ENCODE results near the gene TMEM72. TPM values are rescaled to one million over a fixed set of nuclear protein-coding genes. Genes with fewer than 3 reads are reported as not detected.

TMEM72 gene
- total RNA-seq, 1 experiment from 2014 or later, result not detected

DNA sequence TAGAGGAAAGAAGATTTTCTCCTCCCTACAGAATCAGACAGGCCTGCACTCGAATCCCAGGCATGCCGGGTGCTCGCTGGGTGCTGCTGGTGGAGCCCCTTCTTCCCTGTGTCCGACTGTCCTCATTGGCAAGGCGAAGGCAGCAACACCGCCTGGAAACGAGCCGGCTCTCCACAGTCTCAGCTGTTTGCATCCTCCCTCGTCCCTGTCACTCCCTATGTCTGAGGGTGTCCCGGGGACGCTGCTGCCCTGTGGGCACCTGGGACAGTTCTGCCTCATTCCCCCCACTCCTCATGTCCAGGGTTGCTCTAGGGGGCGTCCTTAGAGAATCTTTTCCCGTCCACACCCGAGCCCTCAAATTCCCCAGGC lies 31.6 kb upstream of the TMEM72 start:
- H3K79me1 ChIP-seq (ENCODE audit: insufficient read depth, low read depth, low read length, poor library complexity, severe bottlenecking), result no peaks in the 10 kb centered on the region
- no peaks in the 10 kb centered on the region for H3K79me2 ChIP-seq (ENCODE audit: insufficient read depth, low read length)
- H3K9me3 ChIP-seq (ENCODE audit: control insufficient read depth, low read depth, low read length), result no peaks in the 10 kb centered on the region
- H2AFZ ChIP-seq (ENCODE audit: low read length), result no peak overlapping the region
- H4K91ac ChIP-seq (ENCODE audit: insufficient read length, low read depth, low read length), result no peak overlapping the region
- no peaks in the 10 kb centered on the region for H4K20me1 ChIP-seq (ENCODE audit: control insufficient read depth, insufficient read depth, insufficient read length)
- no peak overlapping the region for H3K23ac ChIP-seq (ENCODE audit: insufficient read length, low read depth, low read length)
- no peak overlapping the region for H4K5ac ChIP-seq (ENCODE audit: insufficient read length, low read depth, low read length)
- H3K27ac ChIP-seq (ENCODE audit: insufficient read length, low read depth, low read length), result no peak overlapping the region
- H3K36me3 Mint-ChIP-seq (ENCODE audit: insufficient read depth in 1 of 3, low read depth in 3 of 3), result no peaks in the 10 kb centered on the region
- H3K4ac ChIP-seq (ENCODE audit: low read depth, low read length), result no peak overlapping the region
- TF ChIP-seq, protein P1, sequence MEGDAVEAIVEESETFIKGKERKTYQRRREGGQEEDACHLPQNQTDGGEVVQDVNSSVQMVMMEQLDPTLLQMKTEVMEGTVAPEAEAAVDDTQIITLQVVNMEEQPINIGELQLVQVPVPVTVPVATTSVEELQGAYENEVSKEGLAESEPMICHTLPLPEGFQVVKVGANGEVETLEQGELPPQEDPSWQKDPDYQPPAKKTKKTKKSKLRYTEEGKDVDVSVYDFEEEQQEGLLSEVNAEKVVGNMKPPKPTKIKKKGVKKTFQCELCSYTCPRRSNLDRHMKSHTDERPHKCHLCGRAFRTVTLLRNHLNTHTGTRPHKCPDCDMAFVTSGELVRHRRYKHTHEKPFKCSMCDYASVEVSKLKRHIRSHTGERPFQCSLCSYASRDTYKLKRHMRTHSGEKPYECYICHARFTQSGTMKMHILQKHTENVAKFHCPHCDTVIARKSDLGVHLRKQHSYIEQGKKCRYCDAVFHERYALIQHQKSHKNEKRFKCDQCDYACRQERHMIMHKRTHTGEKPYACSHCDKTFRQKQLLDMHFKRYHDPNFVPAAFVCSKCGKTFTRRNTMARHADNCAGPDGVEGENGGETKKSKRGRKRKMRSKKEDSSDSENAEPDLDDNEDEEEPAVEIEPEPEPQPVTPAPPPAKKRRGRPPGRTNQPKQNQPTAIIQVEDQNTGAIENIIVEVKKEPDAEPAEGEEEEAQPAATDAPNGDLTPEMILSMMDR (conservative IDR thresholded peaks at IDR 0.05), result no peak
- no peak for DNase-seq
- H2AK5ac ChIP-seq (ENCODE audit: insufficient read length, low read length), result no peak overlapping the region
- H3K4me1 ChIP-seq (ENCODE audit: insufficient read depth, low read length), result no peaks in the 10 kb centered on the region
- no peak overlapping the region for H2BK120ac ChIP-seq (ENCODE audit: low read depth, low read length, poor library complexity, severe bottlenecking)
- peaks cover 26% of the 10 kb centered on the region for H3K27me3 Mint-ChIP-seq (ENCODE audit: low read depth)
- H3K4me2 ChIP-seq (ENCODE audit: insufficient read depth, insufficient read length, low read length), result peak overlapping the region; percentile 43
- peaks cover 25 to 26% of the 10 kb centered on the region in 2 experiments for H3K4me1 Mint-ChIP-seq
- no peak overlapping the region for H3T11ph ChIP-seq (ENCODE audit: low read length)
- H3K14ac ChIP-seq (ENCODE audit: insufficient read depth, low read length), result no peak overlapping the region
- H3K56ac ChIP-seq (ENCODE audit: insufficient read length, low read depth, low read length), result no peak overlapping the region
- no peak overlapping the region for H4K8ac ChIP-seq (replicated peaks; ENCODE audit: insufficient read length, low read depth, low read length)
- no peaks in the 10 kb centered on the region; a peak in 1 of 5 replicates for H3K9me3 Mint-ChIP-seq
- 0 out of 7 replicates have a peak overlapping the region, but pooled peaks of 1 of the 3 experiments have one; percentile 14 for H3K27ac Mint-ChIP-seq
- H3K27me3 ChIP-seq (ENCODE audit: insufficient read depth, low read length), result no peaks in the 10 kb centered on the region; the same call in 1 of the 2 replicates
- H2BK12ac ChIP-seq (ENCODE audit: insufficient read length, low read depth, low read length), result no peak overlapping the region
- no peak overlapping the region for H3K18ac ChIP-seq (ENCODE audit: insufficient read length, low read depth, low read length)
- no peak overlapping the region for H2BK5ac ChIP-seq (ENCODE audit: insufficient read length, low read length)
- no peak overlapping the region for H2BK15ac ChIP-seq (ENCODE audit: low read depth, low read length)
- no peak overlapping the region for H2BK20ac ChIP-seq (ENCODE audit: low read depth, low read length, poor library complexity, severe bottlenecking)
- H3K4me3 Mint-ChIP-seq, result peak overlapping the region; percentile 70 to 78
- no CpG with 5 or more reads among the region's 14 CpGs for WGBS (ENCODE audit: extremely low coverage, insufficient read length, low lambda C conversion rate)
- H3K23me2 ChIP-seq (ENCODE audit: insufficient read length, low read depth, low read length, poor library complexity, severe bottlenecking), result no peaks in the 10 kb centered on the region
- H3K9ac ChIP-seq (ENCODE audit: extremely low read depth, insufficient read length, low read length), result no peak overlapping the region

All from H9 (cell line).